Measurements from ENCODE around the gene ATXN7. TPM values are rescaled to one million over a fixed set of nuclear protein-coding genes. Genes with fewer than 3 reads are reported as not detected.
A peak's percentile ranks its signal among the peaks of the same experiment; 100 is the strongest.

Gene ATXN7, protein sequence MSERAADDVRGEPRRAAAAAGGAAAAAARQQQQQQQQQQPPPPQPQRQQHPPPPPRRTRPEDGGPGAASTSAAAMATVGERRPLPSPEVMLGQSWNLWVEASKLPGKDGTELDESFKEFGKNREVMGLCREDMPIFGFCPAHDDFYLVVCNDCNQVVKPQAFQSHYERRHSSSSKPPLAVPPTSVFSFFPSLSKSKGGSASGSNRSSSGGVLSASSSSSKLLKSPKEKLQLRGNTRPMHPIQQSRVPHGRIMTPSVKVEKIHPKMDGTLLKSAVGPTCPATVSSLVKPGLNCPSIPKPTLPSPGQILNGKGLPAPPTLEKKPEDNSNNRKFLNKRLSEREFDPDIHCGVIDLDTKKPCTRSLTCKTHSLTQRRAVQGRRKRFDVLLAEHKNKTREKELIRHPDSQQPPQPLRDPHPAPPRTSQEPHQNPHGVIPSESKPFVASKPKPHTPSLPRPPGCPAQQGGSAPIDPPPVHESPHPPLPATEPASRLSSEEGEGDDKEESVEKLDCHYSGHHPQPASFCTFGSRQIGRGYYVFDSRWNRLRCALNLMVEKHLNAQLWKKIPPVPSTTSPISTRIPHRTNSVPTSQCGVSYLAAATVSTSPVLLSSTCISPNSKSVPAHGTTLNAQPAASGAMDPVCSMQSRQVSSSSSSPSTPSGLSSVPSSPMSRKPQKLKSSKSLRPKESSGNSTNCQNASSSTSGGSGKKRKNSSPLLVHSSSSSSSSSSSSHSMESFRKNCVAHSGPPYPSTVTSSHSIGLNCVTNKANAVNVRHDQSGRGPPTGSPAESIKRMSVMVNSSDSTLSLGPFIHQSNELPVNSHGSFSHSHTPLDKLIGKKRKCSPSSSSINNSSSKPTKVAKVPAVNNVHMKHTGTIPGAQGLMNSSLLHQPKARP
- 100 to 1,000 TPM; 289 to 304 TPM for total RNA-seq
- polyA plus RNA-seq (2013, experiment 1 of 2) = 44.6 TPM
- 94.3 TPM for polyA plus RNA-seq (2013, experiment 2 of 2)
- total RNA-seq = 34.2 to 352 (median 150) reads per million in 172 experiments

DNA sequence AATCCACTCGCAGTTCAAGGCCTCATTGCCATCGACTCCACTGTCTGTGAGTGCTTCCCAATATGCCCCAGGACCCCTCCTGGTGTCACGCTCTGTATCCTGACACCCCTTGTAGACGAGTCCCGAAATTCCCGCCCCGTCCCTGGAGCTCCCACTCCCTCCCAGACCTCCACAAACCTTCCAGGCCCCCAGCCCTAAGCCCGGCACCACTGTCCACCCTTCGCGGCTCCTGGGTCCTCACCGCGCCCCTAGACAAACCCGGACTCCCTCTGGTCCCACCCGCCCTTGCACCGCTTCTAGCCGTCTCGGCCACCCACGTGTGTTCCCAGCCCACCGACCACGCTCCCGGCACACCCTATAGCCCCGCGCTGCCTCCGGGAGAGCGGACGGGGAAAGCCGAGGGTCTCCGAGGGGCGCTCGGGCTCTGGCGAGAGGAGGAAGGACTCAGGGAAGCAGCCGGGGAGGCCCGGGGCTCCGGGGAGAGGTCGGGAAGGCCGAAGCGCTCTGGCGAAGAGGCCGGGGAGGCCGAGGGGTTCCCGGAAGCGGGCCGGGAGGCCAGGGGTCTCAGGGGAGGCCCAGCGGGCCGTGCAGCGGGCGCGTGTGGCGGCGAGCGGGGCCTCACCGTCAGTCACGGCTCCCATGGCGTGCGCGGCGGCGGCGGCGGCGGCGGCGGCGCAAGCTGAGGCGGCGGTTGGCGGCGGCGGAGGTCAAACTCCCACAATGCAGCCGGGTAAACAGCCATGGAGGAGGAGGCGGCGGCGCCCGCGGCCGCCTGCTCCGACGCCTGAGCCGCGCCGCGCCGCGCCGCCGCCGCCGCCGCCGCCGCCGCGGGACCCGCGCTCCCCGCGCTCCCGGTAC lies at the start of gene ATXN7, which contains the start of gene THOC7:
ATXN7 (plus strand) TSS at position 718 of the 858 bp plus-strand sequence. CDS start 48,732 bp downstream, outside the sequence.
THOC7 (minus strand) TSS at position 656 of the 858 bp plus-strand sequence; CDS start at position 641, 15 bp downstream.
- H3K27me3 Mint-ChIP-seq = no peaks in the 10 kb centered on the region
- peak within 1 kb of the TSS; percentile 89 for H3K4me3 Mint-ChIP-seq
- peaks cover 73% of the 10 kb centered on the region for H3K4me1 Mint-ChIP-seq (ENCODE audit: low read depth)
- Histone ChIP-seq H3K36me3 (ENCODE audit: insufficient read depth, low read length) (no peaks in the 10 kb centered on the region), H3K4me3 (ENCODE audit: low read length) (peak within 1 kb of the TSS; percentile 85), H3K27me3 (ENCODE audit: control insufficient read depth in 1 of 2, insufficient read depth in 2 of 2, low read length in 2 of 2) (no peaks in the 10 kb centered on the region), H3K27ac (ENCODE audit: low read depth in 1 of 2, low read length in 2 of 2) (peak within 1 kb of the TSS in 1 of 2 donors; percentile 50), H3K4me1 (ENCODE audit: insufficient read depth, low read length) (peaks cover 34% of the 10 kb centered on the region), H3K9me3 (ENCODE audit: control insufficient read depth in 1 of 2, insufficient read depth in 1 of 2, low read length in 2 of 2) (no peaks in the 10 kb centered on the region)
- no peaks in the 10 kb centered on the region for H3K9me3 Mint-ChIP-seq
- ChIA-PET POLR2A (interaction anchor here (1.0 to 2.9 kb wide), 6 partner anchors 14 to 160 kb away, joined by 5 to 20 read pairs (median 7); partner anchors contain the start of genes PSMD6 and SCAANT1), CTCF (no interaction called here)
- DNase-seq (peak; percentile 55 to 89 (median 68)), ATAC-seq (ENCODE audit: poor library complexity) (peak; percentile 84)
- TF ChIP-seq, protein P1, sequence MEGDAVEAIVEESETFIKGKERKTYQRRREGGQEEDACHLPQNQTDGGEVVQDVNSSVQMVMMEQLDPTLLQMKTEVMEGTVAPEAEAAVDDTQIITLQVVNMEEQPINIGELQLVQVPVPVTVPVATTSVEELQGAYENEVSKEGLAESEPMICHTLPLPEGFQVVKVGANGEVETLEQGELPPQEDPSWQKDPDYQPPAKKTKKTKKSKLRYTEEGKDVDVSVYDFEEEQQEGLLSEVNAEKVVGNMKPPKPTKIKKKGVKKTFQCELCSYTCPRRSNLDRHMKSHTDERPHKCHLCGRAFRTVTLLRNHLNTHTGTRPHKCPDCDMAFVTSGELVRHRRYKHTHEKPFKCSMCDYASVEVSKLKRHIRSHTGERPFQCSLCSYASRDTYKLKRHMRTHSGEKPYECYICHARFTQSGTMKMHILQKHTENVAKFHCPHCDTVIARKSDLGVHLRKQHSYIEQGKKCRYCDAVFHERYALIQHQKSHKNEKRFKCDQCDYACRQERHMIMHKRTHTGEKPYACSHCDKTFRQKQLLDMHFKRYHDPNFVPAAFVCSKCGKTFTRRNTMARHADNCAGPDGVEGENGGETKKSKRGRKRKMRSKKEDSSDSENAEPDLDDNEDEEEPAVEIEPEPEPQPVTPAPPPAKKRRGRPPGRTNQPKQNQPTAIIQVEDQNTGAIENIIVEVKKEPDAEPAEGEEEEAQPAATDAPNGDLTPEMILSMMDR (IDR thresholded peaks at IDR 0.05) = no peak
- peak within 1 kb of the TSS; percentile 86 for H3K27ac Mint-ChIP-seq
- peaks cover 24% of the 10 kb centered on the region for H3K36me3 Mint-ChIP-seq (ENCODE audit: low read depth)
- intact Hi-C loops (cut with DNase I, micrococcal nuclease) = loop anchor here (1.0 to 5.0 kb wide), 5 partner anchors 48 to 159 kb away; partner anchors contain the start of genes PSMD6 (in 2 of the 2) and SCAANT1 (in 1 of the 2)

DNA sequence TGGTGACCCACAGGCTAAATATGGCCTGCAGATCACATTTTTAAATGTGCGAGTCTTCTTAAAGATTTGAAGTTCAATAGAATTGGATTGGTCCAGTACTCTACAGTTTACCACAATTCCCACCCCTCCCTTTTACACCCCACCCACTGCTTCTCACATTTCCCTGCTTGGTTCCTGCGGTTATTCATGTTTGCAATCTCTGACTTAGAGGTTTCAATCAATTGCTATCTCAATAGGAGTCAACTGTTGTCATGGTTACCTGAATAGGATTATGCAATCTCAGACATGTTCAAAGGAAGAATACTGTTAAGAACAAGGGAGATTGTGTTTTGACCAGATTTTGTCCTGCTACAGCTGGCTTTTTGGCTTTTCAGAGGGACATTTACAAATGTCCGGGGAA lies 49.4 kb upstream of the ATXN7 start:
- CTCF ChIA-PET = no interaction called here
- Mint-ChIP-seq H3K27me3 (no peaks in the 10 kb centered on the region), H3K4me1 (ENCODE audit: low read depth) (peaks cover 6% of the 10 kb centered on the region), H3K4me3 (no peak overlapping the region), H3K27ac (no peak overlapping the region), H3K36me3 (ENCODE audit: low read depth) (no peaks in the 10 kb centered on the region), H3K9me3 (no peaks in the 10 kb centered on the region)
- H3K4me3 ChIP-seq (ENCODE audit: low read length) = no peak overlapping the region
- H3K9me3 ChIP-seq (ENCODE audit: control insufficient read depth in 1 of 2, insufficient read depth in 1 of 2, low read length in 2 of 2) = no peaks in the 10 kb centered on the region
- H3K4me1 ChIP-seq (ENCODE audit: insufficient read depth, low read length) = no peaks in the 10 kb centered on the region
- POLR2A ChIA-PET = no interaction called here
- intact Hi-C loops (cut with DNase I, micrococcal nuclease) = no loop called here
- H3K27ac ChIP-seq (ENCODE audit: low read depth in 1 of 2, low read length in 2 of 2) = no peak overlapping the region
- no peaks in the 10 kb centered on the region for H3K27me3 ChIP-seq (ENCODE audit: control insufficient read depth in 1 of 2, insufficient read depth in 2 of 2, low read length in 2 of 2)
- ATAC-seq (ENCODE audit: poor library complexity) = no peak
- peak in 1 of 14 experiments; percentile 10 for DNase-seq
- no peaks in the 10 kb centered on the region for H3K36me3 ChIP-seq (ENCODE audit: insufficient read depth, low read length)
- TF ChIP-seq, protein P1 (IDR thresholded peaks at IDR 0.05) = no peak

Data from CD4-positive, alpha-beta T cell (primary cell).